ENCODE results near the gene ZNF791.
"Not testable (repeated sequence)": the region's sequence is repeated elsewhere in the genome, so short reads cannot be mapped to it uniquely, and the experiment has no call there.

The ZNF791 gene

GRCh38 chr19:12667731-12668302 is 57.1 kb downstream of the ZNF791 start:
- no peak for DNase-seq (ENCODE audit: low read depth)

- DNase-seq (ENCODE audit: low read depth), result no peak
Observed at GRCh38 chr19:12668346-12668745, 57.6 kb downstream of the ZNF791 start.

- peak; percentile 40 for DNase-seq (ENCODE audit: low read depth)
Observed at GRCh38 chr19:12668932-12669269, 58.2 kb downstream of the ZNF791 start.

- DNase-seq (ENCODE audit: low read depth), result peak; percentile 61
Observed at GRCh38 chr19:12669270-12670158, 58.8 kb downstream of the ZNF791 start.

GRCh38 chr19:12670159-12670928 is 59.6 kb downstream of the ZNF791 start:
- DNase-seq (ENCODE audit: low read depth), result no peak

GRCh38 chr19:12672744-12673143 is 62.0 kb downstream of the ZNF791 start:
- no peak for DNase-seq (ENCODE audit: low read depth)

- no peak for DNase-seq (ENCODE audit: low read depth)
Observed at GRCh38 chr19:12675399-12675798, 64.7 kb downstream of the ZNF791 start.

- no peak for DNase-seq (ENCODE audit: low read depth)
Observed at GRCh38 chr19:12675940-12676339, 65.2 kb downstream of the ZNF791 start.

- peak; percentile 81 for DNase-seq (ENCODE audit: low read depth)
Observed at GRCh38 chr19:12676384-12676792, 65.7 kb downstream of the ZNF791 start.

- no peak for DNase-seq (ENCODE audit: low read depth)
Observed at GRCh38 chr19:12676928-12677327, 66.2 kb downstream of the ZNF791 start.

GRCh38 chr19:12678039-12678438 is 67.3 kb downstream of the ZNF791 start:
- DNase-seq (ENCODE audit: low read depth), result not testable (repeated sequence)

- no peak for DNase-seq (ENCODE audit: low read depth)
Observed at GRCh38 chr19:12680034-12680433, 69.3 kb downstream of the ZNF791 start.

- DNase-seq (ENCODE audit: low read depth), result peak; percentile 90
Observed at GRCh38 chr19:12681074-12681987, 70.6 kb downstream of the ZNF791 start, which contains the start of gene DHPS. TSS of gene DHPS (minus strand) at chr19:12681880. CDS start at chr19:12681766, 114 bp downstream.
